Pulmonary artery endothelial cell (primary cell): ENCODE measurements around the gene CNN1. TPM values are rescaled to one million over a fixed set of nuclear protein-coding genes. Genes with fewer than 3 reads are reported as not detected.

ENCODE experiments used
- DNase-seq: peaks from one replicate; pipeline ENCODE4 v3.0.0-alpha.2; 2011; ENCODE audit warnings: low read depth, low spot score
- total RNA-seq: library from RNA; depleted of rRNA; stranded (reverse); fragments of >200 nt; gene quantifications from 2 replicates; pipeline ENCODE4 v1.2.3, GENCODE V29; 2014

The CNN1 gene
- total RNA-seq, 1 donor from 2014 or later = 0.07 TPM

- DNase-seq = no peak
Observed at GRCh38 chr19:11534538-11534937, 4.1 kb upstream of the CNN1 start.

- DNase-seq = no peak
Observed at GRCh38 chr19:11534948-11535347, 3.7 kb upstream of the CNN1 start.

- DNase-seq = no peak
Observed at GRCh38 chr19:11535792-11536595, 2.7 kb upstream of the CNN1 start.

GRCh38 chr19:11539495-11540365, 1.1 kb downstream of the CNN1 start:
- no peak for DNase-seq

GRCh38 chr19:11540645-11541044, 2.0 kb downstream of the CNN1 start:
- no peak for DNase-seq

GRCh38 chr19:11541238-11541637, 2.6 kb downstream of the CNN1 start:
- no peak for DNase-seq

GRCh38 chr19:11547929-11548700, 9.5 kb downstream of the CNN1 start:
- DNase-seq = no peak

- no peak for DNase-seq
Observed at GRCh38 chr19:11549386-11549953, 10.8 kb downstream of the CNN1 start.

GRCh38 chr19:11550265-11550664, 11.6 kb downstream of the CNN1 start:
- no peak for DNase-seq

GRCh38 chr19:11551603-11552235, 13.1 kb downstream of the CNN1 start:
- no peak for DNase-seq

GRCh38 chr19:11552666-11553372, 14.2 kb downstream of the CNN1 start:
- DNase-seq = no peak

- DNase-seq = no peak
Observed at GRCh38 chr19:11554160-11554559, 15.5 kb downstream of the CNN1 start.

GRCh38 chr19:11555246-11555645, 16.6 kb downstream of the CNN1 start:
- no peak for DNase-seq

GRCh38 chr19:11556634-11557420, 18.2 kb downstream of the CNN1 start:
- DNase-seq = no peak

- peak; percentile 90 for DNase-seq
Observed at GRCh38 chr19:11558881-11559828, 20.5 kb downstream of the CNN1 start, which contains the start of gene ELOF1. Gene ELOF1 (minus strand): TSS chr19:11559230. CDS start chr19:11554347, 4,883 bp downstream.

GRCh38 chr19:11560404-11561051, 21.9 kb downstream of the CNN1 start:
- DNase-seq = peak; percentile 51

GRCh38 chr19:11563532-11563931, 24.9 kb downstream of the CNN1 start:
- DNase-seq = no peak
